ENCODE results near the gene TCF3. TPM values are rescaled to one million over a fixed set of nuclear protein-coding genes. Genes with fewer than 3 reads are reported as not detected.
"Not testable (repeated sequence)": the region's sequence is repeated elsewhere in the genome, so short reads cannot be mapped to it uniquely, and the experiment has no call there.

The TCF3 gene
- total RNA-seq, 1 donor from 2014 or later: 251 TPM

DNA sequence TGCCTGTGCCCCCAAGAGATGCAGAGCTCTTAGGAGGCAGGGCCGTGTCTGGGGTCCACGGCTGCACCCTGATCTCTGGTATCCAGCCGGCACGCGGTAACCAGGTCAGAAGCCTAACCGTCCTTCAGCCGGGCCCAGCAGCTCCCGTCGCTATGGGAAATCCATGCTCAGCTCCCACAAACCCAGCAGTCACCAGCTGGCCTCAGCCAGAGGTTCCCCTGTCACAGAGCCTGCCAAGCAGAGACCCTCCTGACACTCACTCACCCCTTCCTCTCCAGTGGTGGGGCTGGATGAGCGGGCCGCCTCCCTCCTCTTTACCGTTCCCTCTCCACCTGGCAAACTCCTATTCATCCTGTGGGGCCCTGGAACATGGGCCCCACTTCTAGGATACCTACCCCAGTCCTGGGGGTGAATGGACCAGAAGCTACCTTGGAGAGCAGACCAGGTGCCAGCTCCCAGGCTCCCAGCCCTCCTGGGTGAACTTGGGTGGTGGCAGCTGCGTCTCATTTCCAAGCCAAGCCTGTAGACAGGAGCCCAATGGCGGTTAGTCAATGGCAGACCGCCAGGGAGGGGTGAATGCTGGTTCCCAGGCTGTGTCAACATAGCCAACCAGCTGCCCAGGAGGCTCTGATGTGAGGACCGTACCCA lies 21.4 kb upstream of the TCF3 start:
- DNase-seq (ENCODE audit: extremely low read depth, low read depth, low spot score): no peak

DNA sequence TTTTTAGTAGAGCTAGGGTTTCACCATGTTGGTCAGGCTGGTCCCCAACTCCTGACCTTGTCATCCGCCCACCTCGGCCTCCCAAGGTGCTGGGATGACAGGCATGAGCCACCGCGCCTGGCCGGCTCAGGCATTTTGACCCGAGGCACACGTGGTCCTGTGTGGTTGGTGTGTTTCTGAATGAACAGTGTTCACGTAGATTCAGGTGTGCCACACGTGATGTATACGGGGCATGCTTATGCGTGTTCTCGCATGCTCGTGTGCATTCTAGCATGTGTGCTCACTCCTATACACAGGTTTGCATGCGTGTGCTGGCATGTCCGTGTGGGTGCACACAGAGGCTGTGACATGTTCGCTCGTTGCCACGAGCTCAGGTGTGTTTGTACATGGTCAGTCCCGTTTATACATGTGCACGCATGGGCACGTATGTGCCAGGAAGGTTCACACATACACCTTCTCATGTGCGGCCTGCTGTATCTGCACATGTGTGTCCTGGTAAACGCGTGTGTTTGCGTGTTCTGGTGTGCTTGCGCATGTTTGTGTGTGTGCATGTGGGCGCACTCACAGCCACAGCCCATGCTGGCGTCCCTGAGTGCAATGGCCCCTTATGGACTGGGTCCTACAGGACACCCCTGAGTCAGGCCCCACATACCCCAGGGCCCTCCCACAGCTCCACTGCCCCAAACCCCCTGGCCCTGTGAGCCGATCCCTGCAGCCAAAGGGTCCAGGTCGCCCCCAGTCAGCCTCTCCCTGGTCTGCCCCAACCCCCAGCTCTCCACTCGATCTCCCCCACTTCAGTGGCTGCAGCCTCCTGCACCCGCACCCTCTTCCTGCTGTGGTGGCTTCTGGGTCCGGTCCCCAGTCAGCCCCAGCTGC lies 20.6 kb upstream of the TCF3 start:
- DNase-seq (ENCODE audit: extremely low read depth, low read depth, low spot score): no peak

DNA sequence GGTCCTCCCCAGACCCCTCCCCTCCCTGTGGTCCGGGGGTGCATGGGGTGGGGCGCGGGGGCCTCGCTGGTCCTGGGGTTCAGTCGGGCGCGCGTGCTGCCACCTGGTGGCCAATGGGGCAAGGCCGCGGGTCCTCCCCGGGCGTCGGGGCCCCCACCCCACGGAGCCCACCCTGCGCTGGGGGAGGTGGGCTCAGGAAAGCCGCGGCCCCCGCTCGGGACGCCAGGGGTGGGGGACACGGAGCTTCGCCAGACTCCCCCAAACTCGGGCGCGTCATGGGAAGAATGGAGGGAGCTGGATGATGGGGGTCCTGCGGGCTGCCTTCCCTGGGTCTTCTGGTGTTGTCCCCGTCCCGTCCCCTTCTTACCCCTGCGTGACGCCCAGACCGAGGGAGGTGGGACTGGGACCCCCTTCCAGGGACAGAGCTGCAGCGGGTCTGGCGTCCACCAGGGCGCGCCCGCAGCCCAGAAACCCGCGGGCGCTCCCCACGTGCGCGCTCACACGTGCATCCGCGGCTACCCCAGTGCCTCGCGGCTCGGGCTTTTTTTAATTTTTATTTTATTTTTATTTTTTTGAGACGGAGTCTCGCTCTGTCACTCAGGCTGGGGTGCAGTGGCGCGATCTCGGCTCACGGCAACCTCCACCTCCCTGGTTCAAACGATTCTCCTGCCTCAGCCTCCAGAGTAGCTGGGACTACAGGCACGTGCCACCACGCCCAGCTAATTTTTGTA lies 19.8 kb upstream of the TCF3 start:
- DNase-seq (ENCODE audit: extremely low read depth, low read depth, low spot score): no peak

DNA sequence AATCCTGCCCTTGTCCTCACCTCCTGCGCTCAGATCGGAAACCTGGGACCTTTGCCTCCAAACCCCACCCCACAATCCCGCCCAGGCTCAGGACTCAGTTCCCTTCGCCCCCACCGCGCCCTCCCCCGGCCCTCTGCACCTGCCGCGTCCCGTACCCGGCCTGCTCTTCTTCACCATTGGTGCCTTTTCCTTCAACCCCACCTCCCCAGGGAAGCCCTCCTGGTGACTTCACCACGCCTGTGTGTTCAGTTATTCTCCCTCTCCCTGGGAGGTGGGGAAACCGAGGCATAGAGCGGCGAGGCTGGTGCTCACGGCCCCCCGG lies 19.3 kb upstream of the TCF3 start:
- DNase-seq (ENCODE audit: extremely low read depth, low read depth, low spot score): no peak

DNA sequence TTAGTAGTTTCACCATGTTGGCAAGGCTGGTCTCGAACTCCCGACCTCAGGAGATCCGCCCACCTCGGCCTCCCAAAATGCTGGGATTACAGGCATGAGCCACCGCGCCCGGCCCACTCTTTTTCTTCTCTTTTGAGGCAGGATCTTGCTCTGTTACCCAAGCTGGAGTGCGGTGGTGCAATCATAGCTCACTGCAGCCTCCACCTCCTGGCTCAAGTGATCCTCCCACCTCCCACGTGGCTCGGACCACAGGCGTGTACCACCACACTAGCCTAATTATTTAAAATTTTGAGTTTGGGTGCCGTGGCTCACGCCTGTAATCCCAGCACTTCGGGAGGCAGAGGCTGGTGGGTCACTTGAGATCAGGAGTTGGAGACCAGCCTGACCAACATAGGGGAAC lies 18.3 kb upstream of the TCF3 start:
- not testable (repeated sequence) for DNase-seq (ENCODE audit: extremely low read depth, low read depth, low spot score)

DNA sequence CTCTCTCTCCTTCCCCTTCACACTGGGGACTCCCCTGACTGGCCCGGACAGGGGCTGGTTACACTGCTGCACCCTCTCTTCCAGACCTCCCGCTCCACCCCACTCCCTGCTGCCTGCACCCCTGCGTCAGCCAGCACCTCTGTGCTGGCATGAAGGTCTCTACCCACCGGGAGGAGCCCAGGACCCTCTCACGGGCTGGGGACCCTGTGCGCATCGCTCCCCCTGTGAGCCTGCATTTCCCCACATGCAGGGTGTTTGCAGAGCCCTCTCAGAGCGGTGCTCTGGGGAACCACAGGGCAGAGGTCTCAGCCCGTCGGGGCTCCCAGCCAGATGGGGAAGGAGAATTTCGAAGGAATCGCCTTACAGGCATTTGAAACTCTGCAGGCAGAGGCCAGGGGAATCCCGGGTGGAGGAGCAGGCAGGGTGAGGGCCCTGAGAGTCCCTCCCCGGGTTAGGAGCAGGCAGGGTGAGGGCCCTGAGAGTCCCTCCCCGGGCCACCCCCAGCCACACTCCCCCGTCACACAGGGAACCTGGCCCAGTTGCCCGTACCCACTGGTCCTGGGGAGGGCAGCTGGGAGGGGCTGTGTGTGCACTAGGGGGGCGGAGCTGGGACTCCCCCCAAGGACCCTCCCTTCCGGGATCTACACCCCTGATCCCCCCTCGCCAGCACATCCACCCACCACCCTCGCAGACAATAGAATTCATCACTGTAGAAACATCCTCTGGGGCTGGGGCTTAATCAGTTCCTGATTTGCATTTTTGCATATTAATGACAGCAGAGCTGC lies 16.3 kb upstream of the TCF3 start:
- DNase-seq (ENCODE audit: extremely low read depth, low read depth, low spot score): no peak

DNA sequence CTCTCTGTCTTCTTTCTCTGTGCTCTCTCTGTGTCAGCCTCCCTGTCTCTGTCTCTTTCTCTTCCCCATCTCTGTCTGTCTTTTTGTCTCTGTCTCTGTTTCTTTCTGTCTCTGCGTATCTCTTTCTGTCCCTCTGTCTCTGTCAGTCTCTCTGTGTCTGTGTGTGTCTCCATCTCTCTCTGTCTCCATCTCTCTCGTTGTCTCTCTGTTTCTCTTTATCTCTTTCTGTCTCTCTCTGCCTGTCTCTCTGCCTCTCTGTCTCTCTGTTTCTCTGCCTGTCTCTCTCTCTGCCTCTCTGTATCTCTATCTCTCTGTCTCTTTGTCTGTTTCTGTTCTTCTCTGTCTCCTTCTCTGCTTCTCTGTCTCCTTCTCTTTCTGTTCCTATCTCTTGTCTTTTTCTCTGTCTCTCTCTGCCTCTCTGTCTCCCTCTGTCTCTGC lies 15.7 kb upstream of the TCF3 start:
- no peak for DNase-seq (ENCODE audit: extremely low read depth, low read depth, low spot score)

DNA sequence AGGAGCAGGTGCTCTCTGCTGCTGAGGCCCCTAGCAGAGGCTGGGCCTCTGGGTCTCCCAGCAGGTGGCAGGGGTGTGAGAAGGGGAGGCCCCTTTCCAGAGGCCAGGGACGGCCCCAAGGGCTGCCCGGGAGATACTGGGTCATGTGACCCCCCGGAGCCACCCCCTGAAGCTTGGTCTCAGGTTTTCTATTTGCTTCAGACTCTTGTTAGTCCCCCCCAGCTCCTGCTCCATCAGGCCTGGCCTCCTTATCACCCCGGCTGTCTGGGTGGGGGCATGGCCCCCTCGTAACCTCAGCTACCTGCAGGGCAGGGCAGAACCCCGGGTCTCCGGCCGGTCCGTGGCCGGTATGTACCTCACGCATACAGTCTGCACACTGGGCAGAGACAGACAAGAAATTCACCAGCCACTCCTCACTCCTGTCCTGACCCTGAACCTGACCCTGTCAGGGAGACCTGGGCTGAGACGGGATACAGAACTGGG lies 13.2 kb upstream of the TCF3 start:
- no peak for DNase-seq (ENCODE audit: extremely low read depth, low read depth, low spot score)

DNA sequence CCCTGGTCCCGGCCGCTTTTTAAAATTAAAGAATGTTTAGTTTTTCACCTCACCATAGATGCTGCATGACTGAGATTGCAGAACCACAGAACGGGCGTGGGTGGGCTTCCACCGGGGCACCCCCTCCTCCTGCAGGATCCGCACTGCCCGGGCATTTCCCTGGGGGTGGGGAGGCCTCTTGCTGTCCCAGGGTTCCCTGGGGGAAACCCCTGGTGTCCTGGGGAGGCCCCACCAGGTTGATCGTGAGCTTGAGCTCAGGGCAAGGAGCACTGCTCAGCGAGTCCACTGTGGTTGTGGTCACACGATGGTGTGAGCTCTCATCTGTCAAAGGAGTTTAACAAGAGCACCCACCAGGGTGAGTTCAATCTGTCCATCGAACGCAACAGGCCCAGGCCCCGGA lies 11.4 kb upstream of the TCF3 start:
- no peak for DNase-seq (ENCODE audit: extremely low read depth, low read depth, low spot score)

DNA sequence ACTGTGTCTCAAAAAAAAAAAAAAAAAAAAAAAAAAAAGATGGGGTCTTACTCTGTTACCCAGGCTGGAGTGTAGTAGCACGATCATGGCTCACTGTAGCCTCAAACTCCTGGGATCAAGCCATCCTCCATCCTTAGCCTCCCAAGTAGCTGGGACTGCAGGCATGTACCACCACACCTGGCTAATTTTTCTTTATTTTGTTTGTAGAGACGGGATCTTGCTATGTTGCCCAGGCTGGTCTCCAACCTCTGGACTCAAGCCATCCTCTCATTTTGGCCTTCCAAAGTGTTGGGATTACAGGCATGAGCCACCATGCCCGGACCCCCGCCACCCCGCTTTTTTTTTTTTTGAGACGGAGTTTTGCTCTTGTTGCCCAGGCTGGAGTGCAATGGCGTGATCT lies 10.8 kb upstream of the TCF3 start:
- DNase-seq (ENCODE audit: extremely low read depth, low read depth, low spot score): not testable (repeated sequence)

DNA sequence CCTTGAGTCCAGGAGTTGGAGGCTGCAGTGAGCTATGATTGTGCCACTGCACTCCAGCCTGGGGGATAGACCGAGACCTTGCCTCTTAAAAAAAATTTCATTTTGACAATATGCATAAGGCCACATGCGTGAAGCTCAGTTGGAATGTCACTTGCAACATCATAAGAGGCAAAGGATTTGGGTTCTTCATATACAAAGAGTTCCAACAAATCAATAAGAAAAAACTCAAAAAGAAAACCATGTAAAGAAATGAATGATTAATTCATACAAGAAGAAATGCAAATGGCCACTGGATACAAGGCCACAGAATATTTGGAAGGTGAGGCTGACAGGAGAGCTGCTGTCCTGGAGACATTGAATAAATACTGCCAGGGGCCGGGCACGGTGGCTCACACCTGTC lies 9.6 kb upstream of the TCF3 start:
- no peak for DNase-seq (ENCODE audit: extremely low read depth, low read depth, low spot score)

DNA sequence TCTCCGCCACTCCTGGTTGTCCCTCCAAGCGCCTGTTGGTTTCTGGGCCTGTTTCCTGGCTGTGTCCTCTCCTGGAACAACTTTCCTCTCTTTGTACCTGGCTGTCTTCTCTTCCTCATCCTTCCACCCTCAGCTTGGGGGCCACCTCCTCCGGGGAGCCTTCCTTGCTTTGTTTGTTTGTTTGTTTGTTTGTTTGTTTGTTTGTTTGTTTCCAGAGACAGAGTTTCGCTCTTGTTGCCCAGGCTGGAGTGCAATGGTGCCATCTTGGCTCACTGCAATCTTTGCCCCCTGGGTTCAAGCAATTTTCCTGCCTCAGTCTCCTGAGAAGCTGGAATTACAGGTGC lies 6.6 kb upstream of the TCF3 start:
- DNase-seq (ENCODE audit: extremely low read depth, low read depth, low spot score): no peak

DNA sequence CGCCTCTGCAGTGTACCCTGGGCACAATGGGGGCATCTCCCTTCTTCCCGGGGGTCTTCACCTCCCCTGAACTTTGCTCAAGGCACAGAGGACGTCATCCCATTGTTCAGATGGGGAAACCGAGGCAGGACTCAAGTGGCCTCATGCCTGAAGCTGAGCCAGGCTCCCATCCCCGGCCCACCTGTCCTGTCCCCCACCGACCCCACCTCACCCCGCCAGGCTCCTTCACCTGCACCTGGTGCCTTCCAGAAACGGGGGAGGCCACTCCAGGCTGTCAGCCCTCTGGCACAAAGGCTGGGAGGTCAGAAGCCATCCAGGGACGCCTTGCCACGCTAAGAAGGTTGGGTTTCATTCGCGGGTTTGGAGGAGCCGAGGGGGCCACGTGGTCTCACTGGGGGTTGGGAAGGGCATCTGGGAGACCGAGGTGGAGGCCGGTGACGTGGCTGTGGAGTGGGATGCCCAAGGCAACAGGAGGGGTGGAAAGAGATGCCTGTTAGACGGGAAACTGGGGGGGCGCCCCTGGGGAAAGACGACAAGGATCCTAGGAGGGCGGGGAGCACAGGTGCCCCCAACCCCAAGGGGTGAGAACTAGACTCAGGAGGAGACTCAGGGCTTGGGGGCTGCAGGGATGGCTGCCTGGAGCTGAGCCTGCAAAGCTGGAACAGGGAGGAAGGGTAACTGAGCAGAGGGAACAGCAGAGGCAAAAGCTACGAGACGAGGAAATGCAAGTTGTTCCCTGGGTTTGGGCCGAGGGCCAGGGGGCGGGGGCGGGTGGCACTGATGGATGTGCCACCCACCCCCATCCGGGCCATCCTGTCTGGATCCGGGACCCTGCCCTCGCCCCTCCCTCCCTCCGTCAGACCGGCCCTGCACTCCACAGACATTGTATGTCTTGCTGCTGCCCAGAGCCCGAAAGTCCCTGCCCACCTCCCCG lies 6.0 kb upstream of the TCF3 start:
- no peak for DNase-seq (ENCODE audit: extremely low read depth, low read depth, low spot score)

DNA sequence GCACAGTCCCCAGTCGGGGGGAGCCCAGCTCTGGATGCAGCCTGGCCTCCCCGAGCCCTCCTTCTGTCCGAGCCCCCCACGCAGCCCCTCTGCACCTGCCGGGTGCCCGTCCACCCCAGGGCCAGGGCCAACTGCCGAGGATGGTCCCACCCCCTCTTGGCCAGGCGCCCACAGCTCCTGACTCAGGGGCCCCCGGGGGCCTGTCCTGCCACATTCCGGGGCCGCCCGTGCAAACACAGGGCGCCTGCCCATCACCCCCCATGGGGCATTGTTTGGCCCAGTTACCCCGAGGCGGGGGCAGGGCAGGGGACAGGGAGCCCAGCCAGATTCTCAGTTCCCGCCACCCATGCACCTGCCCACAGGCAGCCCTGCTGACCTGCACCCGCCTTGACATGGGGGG lies 5.3 kb upstream of the TCF3 start:
- no peak for DNase-seq (ENCODE audit: extremely low read depth, low read depth, low spot score)

DNA sequence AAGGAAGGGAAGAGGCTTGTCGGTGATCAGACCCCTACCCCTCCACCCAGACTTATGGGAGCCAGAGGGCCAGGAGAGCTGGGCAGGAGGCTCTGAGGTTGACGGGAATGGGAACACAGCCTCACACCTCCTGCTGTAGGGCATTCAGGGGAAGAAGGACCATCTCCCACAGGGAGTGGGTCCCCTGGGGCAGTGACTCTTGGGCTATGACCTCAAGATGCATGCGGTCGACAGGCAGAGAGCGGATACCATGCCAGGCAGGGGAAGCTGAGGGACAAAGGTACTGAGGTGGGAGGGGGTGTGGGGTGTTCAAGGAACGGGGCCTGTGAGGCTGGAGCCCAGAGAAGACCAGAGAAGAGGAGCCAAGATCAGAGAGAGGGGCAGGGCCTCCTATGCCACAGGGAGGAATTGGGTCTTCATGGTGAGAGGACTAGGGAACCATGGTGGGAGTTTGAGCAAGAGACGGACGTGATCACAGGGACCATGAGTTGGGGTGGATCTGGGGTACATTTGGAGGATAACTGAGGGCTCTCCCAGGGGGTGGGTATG lies 4.6 kb upstream of the TCF3 start:
- DNase-seq (ENCODE audit: extremely low read depth, low read depth, low spot score): no peak

DNA sequence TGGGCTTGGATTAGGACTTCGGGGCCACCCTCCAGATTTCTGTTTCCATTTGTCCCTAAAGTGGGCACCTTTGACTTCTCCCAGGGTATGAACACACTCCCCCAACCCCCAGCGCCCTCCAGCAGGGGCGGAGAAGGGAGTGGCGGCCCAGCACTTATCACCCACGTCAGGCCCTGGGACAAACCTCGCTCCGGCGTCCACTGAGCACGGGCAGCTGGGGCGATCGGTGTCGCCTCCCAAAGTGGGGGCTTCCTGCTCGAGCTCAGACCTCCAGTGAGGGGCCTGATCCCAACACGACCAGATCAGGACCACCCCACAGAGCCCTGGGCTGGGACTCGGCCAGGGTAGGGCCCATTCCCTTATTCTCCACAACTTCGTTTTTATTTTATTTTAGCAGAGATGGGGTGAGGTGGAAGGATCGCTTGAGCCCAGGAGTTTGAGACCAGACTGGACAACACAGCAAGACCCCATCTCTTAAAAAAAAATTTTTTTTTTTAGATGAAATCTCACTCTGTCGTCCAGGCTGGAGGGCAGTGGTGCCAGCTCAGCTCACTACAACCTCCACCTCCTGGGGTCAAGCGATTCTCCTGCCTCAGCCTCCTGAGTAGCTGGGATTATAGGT lies 3.7 kb upstream of the TCF3 start:
- no peak for DNase-seq (ENCODE audit: extremely low read depth, low read depth, low spot score)

DNA sequence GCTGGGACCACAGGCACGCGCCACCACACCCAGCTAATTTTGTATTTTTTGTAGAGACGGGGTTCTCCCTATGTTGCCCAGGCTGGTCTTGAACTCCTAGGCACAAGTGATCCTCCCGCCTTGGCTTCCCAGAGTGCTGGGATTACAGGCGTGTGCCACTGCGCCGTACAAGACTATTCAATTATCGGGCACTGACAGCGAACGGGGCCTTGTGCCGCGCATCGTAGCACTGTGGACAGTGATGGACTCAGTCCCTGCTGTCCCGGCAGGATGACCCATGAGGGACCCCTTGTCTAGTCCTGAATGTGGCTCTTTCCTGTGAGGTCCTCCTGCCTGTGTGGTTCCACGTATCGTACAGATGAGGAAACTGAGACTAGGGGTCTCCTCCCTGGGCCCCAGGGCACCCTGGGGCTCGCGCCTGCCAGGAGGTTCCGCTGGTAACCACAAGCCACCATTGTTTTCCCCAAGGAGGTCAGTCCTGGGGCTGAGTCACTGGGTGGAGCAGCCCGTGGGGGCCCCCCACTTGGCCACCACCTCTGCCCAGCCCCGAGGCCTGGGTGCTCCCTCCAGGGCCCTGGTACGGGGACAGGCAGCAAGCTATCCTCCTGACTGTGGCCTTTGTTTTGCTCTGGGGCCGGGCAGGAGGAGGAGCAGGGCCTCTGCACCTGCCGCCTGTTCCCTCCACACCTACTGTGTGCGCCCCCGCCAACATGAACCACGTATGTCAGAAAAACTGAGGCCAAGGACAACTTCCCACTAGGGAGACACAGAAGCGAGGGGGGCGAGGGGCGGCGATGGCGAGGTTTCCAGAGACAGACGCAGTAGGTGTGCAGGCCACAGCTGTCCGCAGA lies 2.9 kb upstream of the TCF3 start:
- DNase-seq (ENCODE audit: extremely low read depth, low read depth, low spot score): no peak

DNA sequence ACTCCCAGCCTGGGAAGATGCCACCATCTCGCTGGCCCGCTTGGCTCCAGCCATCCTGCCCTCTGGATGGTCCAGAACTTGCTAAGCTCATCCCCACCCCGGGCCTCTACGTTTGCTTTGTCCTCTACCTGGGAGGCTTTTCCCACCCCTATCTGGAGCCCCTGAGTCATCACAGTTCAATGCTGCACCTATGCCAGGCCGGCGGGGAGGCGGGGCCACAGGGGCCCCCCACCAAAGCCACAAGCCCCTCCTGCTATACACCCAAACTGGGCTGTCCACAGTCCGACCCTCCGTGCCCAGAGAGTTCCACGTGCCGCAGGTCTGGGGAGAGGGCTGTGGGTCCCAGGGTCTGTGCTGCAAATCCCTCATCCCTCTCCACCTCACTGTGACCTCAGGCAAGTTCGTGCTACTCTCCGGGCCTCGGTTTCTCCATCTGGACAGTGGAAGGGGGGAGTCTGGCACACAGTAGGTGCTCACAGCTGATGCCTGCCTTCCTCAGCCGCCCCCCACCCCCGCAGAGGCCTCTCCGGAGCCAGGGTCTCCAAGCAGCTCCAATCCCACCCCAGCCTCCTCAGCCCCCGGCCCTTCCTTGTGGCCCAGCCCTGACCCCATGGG lies 1.9 kb upstream of the TCF3 start:
- DNase-seq (ENCODE audit: extremely low read depth, low read depth, low spot score): no peak

Measured in glomerular endothelial cell (primary cell).